K562 (cell line): ENCODE results near the gene LARP4B. TPM values are rescaled to one million over a fixed set of nuclear protein-coding genes. Genes with fewer than 3 reads are reported as not detected.

Experiments
- ATAC-seq: fragments of 200-7000 bp; cut with Tn5 transposase; 3 replicates; pipeline ENCODE4 v1.9.1; 2020; ENCODE audit warnings: moderate library complexity
- BruUV-seq: library from RNA; stranded (reverse); fragments of 400-500 nt; replicated peaks from 2 replicates; lab custom pipeline; 2021; lab: Mats Ljungman, UMichigan
- CTCF ChIA-PET: fragments of 300-600 bp; formaldehyde crosslinking; extraction: SDS; loops from one replicate; lab custom pipeline; 2021; ENCODE audit warnings: low intra/inter-chr PET ratio; lab: Yijun Ruan, JAX
- POLR2A ChIA-PET: fragments of 300-600, 350-650 bp; sonication (Branson Sonifier 250); formaldehyde crosslinking; extraction: SDS; loops from one replicate; lab custom pipeline; 2021; ENCODE audit warnings: antibody characterized with exemption, inconsistent platforms; lab: Yijun Ruan, JAX
- DNase-seq, 4 experiments: peaks; one replicate each; pipeline versions ENCODE4 v3.0.0 to v3.0.0-alpha.2; 2011 to 2018; ENCODE audit warnings: low spot score in 3 of 4, mixed read lengths in 3 of 4; ENCODE audit errors: extremely low read depth in 1 of 4
- FAIRE-seq: peaks from 2 replicates; lab custom pipeline; 2011; peaks lifted over from hg19 to GRCh38; lab: Jason Lieb, UNC
- H2AFZ ChIP-seq: 2 replicates; pipeline ENCODE4 v1.6.0; 2011; ENCODE audit warnings: low read depth, low read length, control low read depth, inconsistent platforms
- H3K27ac ChIP-seq: fragments of 200-600 bp; 3 replicates; pipeline ENCODE4 v1.8.0; 2011; ENCODE audit warnings: low read depth, mild to moderate bottlenecking, control low read depth, inconsistent platforms, low read length, moderate library complexity, mixed read lengths; ENCODE audit errors: extremely low read depth
- H3K27me3 ChIP-seq, 2 experiments: fragments of 300-600 bp in 1 of 2; 2 replicates in 1 of 2; 3 replicates in 1 of 2; pipeline versions ENCODE4 v1.6.0 to v1.8.0; 2011; ENCODE audit warnings: inconsistent platforms in 2 of 2, low read length in 2 of 2, mild to moderate bottlenecking in 1 of 2, mixed read lengths in 1 of 2, moderate library complexity in 1 of 2; ENCODE audit not compliant: control insufficient read depth in 2 of 2, insufficient read depth in 2 of 2
- H3K36me3 ChIP-seq: fragments of 300-600 bp; 3 replicates; pipeline ENCODE4 v1.8.0; 2011; ENCODE audit warnings: mild to moderate bottlenecking, low read length, inconsistent platforms; ENCODE audit not compliant: control insufficient read depth, insufficient read depth
- H3K4me1 ChIP-seq, 2 experiments: fragments of 200-600 bp in 1 of 2; replicated peaks in 1 of 2; 2 replicates in 1 of 2; 3 replicates in 1 of 2; pipeline versions ENCODE4 v1.5.1 to v1.8.0; 2011; ENCODE audit warnings: inconsistent platforms in 2 of 2, low read length in 2 of 2, mild to moderate bottlenecking in 1 of 2, mixed read lengths in 1 of 2, moderate library complexity in 1 of 2; ENCODE audit not compliant: control insufficient read depth in 2 of 2, insufficient read depth in 2 of 2
- H3K4me2 ChIP-seq: 2 replicates; pipeline ENCODE4 v1.6.1; 2011; ENCODE audit warnings: low read length, control low read depth, inconsistent platforms, mixed read lengths; ENCODE audit not compliant: insufficient read depth
- H3K4me3 ChIP-seq: fragments of 200-600 bp; sonication (generic), shearing (Covaris generic); 2 replicates; pipeline ENCODE4 v1.5.1; 2016; ENCODE audit warnings: control low read depth, inconsistent platforms
- H3K79me2 ChIP-seq: fragments of 200-600 bp; 3 replicates; pipeline ENCODE4 v1.8.0; 2011; ENCODE audit warnings: low read length, inconsistent platforms; ENCODE audit not compliant: control insufficient read depth, insufficient read depth
- H3K9ac ChIP-seq, 2 experiments: 2 replicates each; pipeline versions ENCODE4 v1.6.0 to v1.6.1; 2011; ENCODE audit warnings: low read depth in 2 of 2, low read length in 2 of 2, control low read depth in 1 of 2, inconsistent platforms in 1 of 2, mild to moderate bottlenecking in 1 of 2, mixed read lengths in 1 of 2; ENCODE audit not compliant: insufficient read depth in 1 of 2
- H3K9me1 ChIP-seq: one replicate; pipeline ENCODE4 v1.6.0; 2011; ENCODE audit warnings: inconsistent platforms, mild to moderate bottlenecking, low read length, moderate library complexity; ENCODE audit not compliant: control insufficient read depth, insufficient read depth
- H3K9me3 ChIP-seq: replicated peaks from 2 replicates; pipeline ENCODE4 v1.5.1; 2011; ENCODE audit warnings: low read depth, low read length, inconsistent platforms; ENCODE audit not compliant: control insufficient read depth, insufficient read depth
- H4K20me1 ChIP-seq: replicated peaks from 2 replicates; pipeline ENCODE4 v1.6.1; 2011; ENCODE audit warnings: low read length, inconsistent platforms, mixed read lengths; ENCODE audit not compliant: control insufficient read depth, insufficient read depth
- CBX1 ChIP-seq: sonication (generic); IDR thresholded peaks from 2 replicates; pipeline ENCODE4 v1.6.1; 2016; ENCODE audit warnings: antibody characterized with exemption, low read depth, mild to moderate bottlenecking
- CBX2 ChIP-seq: fragments of 200-600 bp; sonication (generic); IDR thresholded peaks from one replicate; pipeline ENCODE4 v1.6.1; 2012; ENCODE audit warnings: mild to moderate bottlenecking, low read length, inconsistent platforms; ENCODE audit not compliant: insufficient read depth, poor library complexity, severe bottlenecking
- DIDO1 ChIP-seq: fragments of 450-650 bp; IDR thresholded peaks from 2 replicates; pipeline ENCODE4 v1.6.1; 2016; ENCODE audit warnings: low read depth, missing biosample characterization, missing genetic modification characterization
- EHMT2 ChIP-seq: fragments of 450-650 bp; IDR thresholded peaks from 2 replicates; pipeline ENCODE4 v1.6.1; 2018; ENCODE audit warnings: antibody characterized with exemption
- FUS ChIP-seq: fragments of 200-400 bp; formaldehyde crosslinking; optimal IDR thresholded peaks from 2 replicates; pipeline ENCODE3; 2017; ENCODE audit warnings: low read depth, low read length
- MAZ ChIP-seq, 2 experiments: fragments of 450-650 bp in 1 of 2; sonication (generic) in 1 of 2; formaldehyde crosslinking; IDR thresholded peaks in 1 of 2; conservative IDR thresholded peaks in 1 of 2; 2 replicates each; pipeline versions ENCODE4 v1.4.0 to v1.5.0; 2020; ENCODE audit warnings: mild to moderate bottlenecking in 1 of 2, missing genetic modification reagents in 1 of 2
- RBM17 ChIP-seq: fragments of 200-400 bp; formaldehyde crosslinking; IDR thresholded peaks from 2 replicates; pipeline ENCODE4 v1.6.1; 2017; ENCODE audit warnings: low read depth, mild to moderate bottlenecking, low read length, borderline replicate concordance
- TAF7 ChIP-seq: fragments of 450-650 bp; IDR thresholded peaks from 2 replicates; pipeline ENCODE4 v1.6.1; 2016; ENCODE audit warnings: missing genetic modification characterization, missing compliant biosample characterization
- YY1 ChIP-seq, 3 experiments: IDR thresholded peaks; 2 replicates each; pipeline ENCODE4 v1.6.1; 2011; ENCODE audit warnings: low read length in 2 of 3, mild to moderate bottlenecking in 2 of 3, moderate library complexity in 2 of 3, borderline replicate concordance in 1 of 3, control low read depth in 1 of 3, low read depth in 1 of 3; ENCODE audit not compliant: insufficient read depth in 3 of 3, insufficient replicate concordance in 2 of 3, control insufficient read depth in 1 of 3, insufficient read length in 1 of 3; ENCODE audit errors: extremely low read depth in 1 of 3
- ZNF592 ChIP-seq: fragments of 450-650 bp; IDR thresholded peaks from 2 replicates; pipeline ENCODE4 v1.6.1; 2017; ENCODE audit warnings: antibody characterized with exemption, mild to moderate bottlenecking
- WGBS: fragments of 100-300 bp; shearing (Covaris generic); methylation state at CpG from one replicate; pipeline ENCODE4 v1.1.6; 2016; ENCODE audit warnings: low coverage, mixed read lengths; ENCODE audit not compliant: insufficient coverage; ENCODE audit errors: missing lambda C conversion rate; 5-methylcytosine and 5-hydroxymethylcytosine counted together
- in situ Hi-C: fragments of 300-500 bp; cut with MboI; formaldehyde crosslinking; loops from 4 replicates; pipeline ENCODE4 v1.15.0; 2018; ENCODE audit warnings: inconsistent platforms, mixed read lengths
- intact Hi-C: fragments of 100-400 bp; cut with micrococcal nuclease; formaldehyde crosslinking; loops from 2 replicates; pipeline ENCODE4 v1.14.2; 2022
- polyA plus RNA-seq, 8 experiments: library from polyadenylated mRNA; depleted of rRNA in 4 of 8; stranded (reverse) in 5 of 8; unstranded in 3 of 8; fragments of >200 nt; fragmentation: Nextera tagmentation in 2 of 8; fragmentation: Illumina TruSeq in 1 of 8; extraction: Ambion mirVana in 2 of 8; extraction: Trizol in 1 of 8; gene quantifications; 2 replicates each; pipeline versions ENCODE4 v1.2.1 to v1.2.3, GENCODE V29; 2011 to 2014; ENCODE audit warnings: inconsistent platforms in 1 of 8, missing spikeins in 1 of 8
- total RNA-seq, 7 experiments: library from RNA; depleted of rRNA in 6 of 7; stranded (reverse); fragments of >200 nt in 6 of 7; fragmentation: Illumina TruSeq in 2 of 7; extraction: Trizol in 2 of 7; gene quantifications; 2 replicates each; pipeline versions ENCODE4 v1.2.1 to v1.2.3, GENCODE V29; 2011 to 2021; ENCODE audit warnings: low replicate concordance in 1 of 7

LARP4B gene
- total and polyA plus RNA-seq, 9 of the 15 experiments (the other 6 are each of a cell fraction or from before 2014, with no cell fraction given), result 11.8 to 130 (median 42.6) TPM

DNA sequence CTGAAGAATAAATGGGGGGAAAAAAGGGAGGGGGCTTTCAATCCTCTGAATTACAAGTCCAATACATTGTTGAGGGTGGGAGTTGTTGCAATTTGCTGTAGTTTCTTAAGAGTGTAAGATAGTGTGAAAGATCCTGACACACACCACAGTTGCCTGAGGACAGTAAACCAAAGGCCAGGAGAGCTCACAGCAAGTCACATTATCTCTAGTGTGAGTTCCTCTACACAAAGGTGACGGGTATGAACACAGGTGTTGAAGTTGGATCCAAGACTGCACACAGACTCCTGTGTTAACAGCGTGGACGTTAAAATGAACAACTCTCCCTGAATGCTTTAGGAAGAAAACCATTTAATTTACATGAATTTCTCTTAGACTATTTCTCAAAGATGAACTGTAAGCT is 12.0 kb downstream of the LARP4B start:
- 100% methylated on average over 3 of the region's 3 CpGs for WGBS

DNA sequence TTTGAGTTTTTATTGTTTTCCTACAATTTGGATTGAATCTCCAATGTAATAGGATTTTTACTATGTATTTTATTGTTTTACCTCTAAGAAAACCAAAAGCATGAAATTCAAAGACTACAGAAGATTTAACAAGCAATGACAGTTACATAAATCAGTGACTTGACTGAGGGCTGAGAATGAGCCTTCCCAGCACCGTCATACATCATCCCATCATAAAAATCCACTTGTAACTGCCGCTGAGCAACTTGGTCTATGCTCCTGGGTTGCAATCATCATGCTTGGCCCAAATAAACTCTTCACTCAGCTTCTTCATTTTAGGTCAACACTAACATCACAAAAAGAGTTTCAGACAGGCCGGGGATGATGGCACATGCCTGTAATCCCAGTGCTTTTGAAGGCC is 13.5 kb downstream of the LARP4B start:
- H3K4me1 ChIP-seq, result peaks cover 6 to 11% of the 10 kb centered on the region in 2 experiments; a peak in 3 of 5 replicates
- no peaks in the 10 kb centered on the region; the same call in 1 of the 2 replicates for H3K9me3 ChIP-seq
- FAIRE-seq (no peak), ATAC-seq (no peak), DNase-seq (no peak)
- peaks cover 99% of the 10 kb centered on the region for H3K79me2 ChIP-seq
- no peak overlapping the region for H2AFZ ChIP-seq
- ChIA-PET CTCF (no interaction called here), POLR2A (interaction anchor here (0.8 kb wide), 1 partner anchor 13 kb away, joined by 5 read pairs; the partner anchor contains the start of gene LARP4B)
- no peak overlapping the region for H3K4me3 ChIP-seq
- H3K4me2 ChIP-seq, result no peak overlapping the region
- no peak overlapping the region for H3K9ac ChIP-seq
- 90% methylated on average over 3 of the region's 3 CpGs for WGBS
- H3K36me3 ChIP-seq, result peaks cover 56% of the 10 kb centered on the region
- no peak overlapping the region for H3K27ac ChIP-seq
- H4K20me1 ChIP-seq, result peaks cover 12% of the 10 kb centered on the region
- no peaks in the 10 kb centered on the region for H3K9me1 ChIP-seq
- no TSS peak for BruUV-seq
- intact Hi-C loops, result no loop called here
- in situ Hi-C loops, result no loop called here
- H3K27me3 ChIP-seq, result no peaks in the 10 kb centered on the region
- TF ChIP-seq ZNF592 (no peak), YY1 (IDR thresholded peaks at IDR 0.05; ENCODE audit: borderline replicate concordance in 1 of 3, control insufficient read depth in 1 of 3, extremely low read depth in 1 of 3, insufficient read depth in 3 of 3, insufficient read length in 1 of 3, insufficient replicate concordance in 2 of 3, low read depth in 1 of 3, low read length in 2 of 3) (no peak), CBX1 (no peak)

More for the DNA sequence above, 12.0 kb downstream of the LARP4B start:
- intact Hi-C loops (no loop called here), in situ Hi-C loops (no loop called here)
- peaks cover 24% of the 10 kb centered on the region for H4K20me1 ChIP-seq
- no peak overlapping the region for H3K27ac ChIP-seq
- H3K9me1 ChIP-seq, result no peaks in the 10 kb centered on the region
- H3K4me1 ChIP-seq, result peaks cover 6 to 11% of the 10 kb centered on the region in 2 experiments; a peak in 3 of 5 replicates
- no peaks in the 10 kb centered on the region; the same call in 1 of the 2 replicates for H3K9me3 ChIP-seq
- ChIA-PET CTCF (no interaction called here), POLR2A (interaction anchor here (0.7 to 1.6 kb wide), 3 partner anchors 9 to 21 kb away, joined by 3 to 7 read pairs (median 5); no protein-coding TSS in a partner anchor)
- DNase-seq, result no peak
- H3K79me2 ChIP-seq, result peaks cover 99% of the 10 kb centered on the region
- TF ChIP-seq CBX2, result no peak
- TF ChIP-seq RBM17, result no peak
- TF ChIP-seq TAF7 (tag), result no peak
- TF ChIP-seq EHMT2, result no peak
- no peak for TF ChIP-seq FUS
- no peak for TF ChIP-seq DIDO1 (tag)
- no peak for TF ChIP-seq MAZ (CRISPR knock-in tag; conservative IDR thresholded peaks at IDR 0.05 in 1 of 2, IDR thresholded peaks at IDR 0.05 in 1 of 2)
- TF ChIP-seq, all 486 proteins: peak for 0
- ATAC-seq (no peak), FAIRE-seq (no peak)
- no peak overlapping the region for H2AFZ ChIP-seq
- H3K9ac ChIP-seq, result no peak overlapping the region
- H3K27me3 ChIP-seq, result no peaks in the 10 kb centered on the region
- no peak overlapping the region for H3K4me2 ChIP-seq
- no peak overlapping the region for H3K4me3 ChIP-seq
- H3K36me3 ChIP-seq, result peaks cover 66% of the 10 kb centered on the region
- BruUV-seq, result no TSS peak
